DMS114 treated with DMSO at 0.1 percent for 48 hours (cell line): ENCODE results near the gene DTWD2.
"Not testable (repeated sequence)": the region's sequence is repeated elsewhere in the genome, so short reads cannot be mapped to it uniquely, and the experiment has no call there.

Source experiments
- DNase-seq: peaks from one replicate; lab custom pipeline; 2025; ENCODE audit not compliant: unreplicated experiment; lab: John Stamatoyannopoulos, UW

The DTWD2 gene

GRCh38 chr5:118952992-118953651, 35.2 kb downstream of the DTWD2 start:
- DNase-seq, result no peak

DNA sequence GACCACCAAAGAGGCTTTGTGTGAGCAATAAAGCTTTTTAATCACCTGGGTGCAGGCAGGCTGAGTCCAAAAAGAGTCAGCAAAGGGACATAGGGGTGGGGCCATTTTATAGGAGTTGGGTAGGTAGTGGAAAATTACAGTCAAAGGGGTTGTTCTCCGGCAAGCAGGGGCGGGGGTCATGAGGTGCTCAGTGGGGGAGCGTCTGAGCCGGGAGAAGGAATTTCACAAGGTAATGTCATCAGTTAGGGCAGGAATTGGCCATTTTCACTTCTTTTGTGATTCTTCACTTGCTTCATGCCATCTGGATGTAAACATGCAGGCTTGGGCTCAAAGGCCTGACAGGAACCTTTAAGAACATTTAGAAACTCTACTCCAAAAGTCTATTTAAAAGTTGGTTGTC, 36.0 kb downstream of the DTWD2 start:
- not testable (repeated sequence) for DNase-seq

- DNase-seq, result not testable (repeated sequence)
Observed at GRCh38 chr5:118950354-118950753, 38.0 kb downstream of the DTWD2 start.

- DNase-seq, result no peak
Observed at GRCh38 chr5:118946138-118946800, 42.1 kb downstream of the DTWD2 start.

- DNase-seq, result no peak
Observed at GRCh38 chr5:118937393-118938061, 50.8 kb downstream of the DTWD2 start.

DNA sequence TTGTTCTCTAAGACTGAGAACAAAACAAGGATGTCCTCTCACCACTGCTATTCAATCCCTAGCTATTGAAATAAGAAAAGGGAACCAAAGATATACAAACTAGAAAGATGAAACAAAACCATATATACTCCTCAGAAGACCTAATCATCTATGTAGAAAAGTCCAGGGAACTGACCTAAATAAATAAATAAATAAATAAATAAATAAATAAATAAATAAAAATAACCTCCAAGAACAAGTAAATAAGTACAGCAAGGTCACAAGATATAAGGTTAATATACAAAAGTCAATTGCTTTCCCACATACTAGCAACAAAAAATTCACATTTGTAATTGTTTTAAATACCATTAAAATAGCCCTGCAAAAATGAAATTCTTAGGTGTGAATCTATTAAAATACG, 54.6 kb downstream of the DTWD2 start:
- no peak for DNase-seq

DNA sequence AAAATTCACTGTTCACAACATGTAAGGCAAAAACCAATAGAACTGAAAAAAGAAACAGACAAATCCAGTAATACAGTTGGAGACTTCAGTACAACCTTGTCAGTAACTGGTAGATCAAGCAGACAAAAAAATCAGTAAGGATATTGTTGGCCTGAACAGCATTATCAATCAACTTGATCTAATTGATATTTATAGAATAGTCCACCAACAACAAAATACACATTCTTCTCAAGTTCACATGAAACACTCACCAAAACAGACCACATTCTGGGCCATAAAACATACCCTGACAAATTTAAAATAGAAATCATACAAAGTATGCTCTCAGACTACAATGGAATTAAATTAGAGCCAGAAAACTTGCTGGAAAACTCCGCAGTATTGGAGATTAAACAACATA, 56.8 kb downstream of the DTWD2 start:
- DNase-seq, result no peak

- no peak for DNase-seq
Observed at GRCh38 chr5:118924006-118924389, 64.3 kb downstream of the DTWD2 start.

GRCh38 chr5:118923295-118924005, 64.9 kb downstream of the DTWD2 start:
- no peak for DNase-seq

DNA sequence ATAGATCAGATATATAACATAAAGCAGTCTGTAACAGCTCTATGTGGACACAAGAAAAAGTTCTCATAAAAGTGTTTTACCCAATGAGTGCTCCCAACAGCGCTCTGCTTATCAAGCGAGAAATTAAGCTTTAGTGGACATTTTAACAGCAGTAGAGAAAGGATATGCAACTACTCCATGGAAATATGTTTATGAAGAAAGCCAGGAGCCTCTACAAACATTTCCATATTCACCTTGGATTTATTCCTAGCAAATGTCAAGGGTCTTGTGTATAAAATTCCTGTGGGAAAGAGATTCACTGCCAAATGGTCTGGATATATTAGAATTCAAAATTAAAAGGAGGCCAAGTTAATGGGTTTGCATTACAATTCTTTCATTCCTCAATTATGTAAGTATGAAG, 66.5 kb downstream of the DTWD2 start:
- DNase-seq, result no peak

DNA sequence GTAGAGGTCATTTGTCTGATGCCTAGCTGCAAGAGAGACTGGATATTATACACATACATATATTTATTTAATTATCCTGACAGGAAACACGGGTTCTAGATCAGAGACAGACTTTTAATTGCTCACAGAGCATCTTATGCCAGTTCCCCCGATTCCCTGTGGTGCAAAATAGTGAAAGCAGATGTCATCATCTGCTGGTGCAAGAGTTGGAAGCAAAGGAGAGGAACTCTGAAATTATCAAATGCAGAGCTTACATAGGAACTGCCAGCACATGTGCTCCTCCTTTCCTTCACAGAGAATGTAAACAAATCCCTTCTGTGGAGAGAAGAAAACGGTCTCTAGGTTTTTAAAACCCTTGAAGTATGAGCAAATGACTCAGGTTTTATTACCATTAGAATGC, 69.3 kb downstream of the DTWD2 start:
- no peak for DNase-seq

GRCh38 chr5:118918232-118918631, 70.1 kb downstream of the DTWD2 start:
- no peak for DNase-seq

DNA sequence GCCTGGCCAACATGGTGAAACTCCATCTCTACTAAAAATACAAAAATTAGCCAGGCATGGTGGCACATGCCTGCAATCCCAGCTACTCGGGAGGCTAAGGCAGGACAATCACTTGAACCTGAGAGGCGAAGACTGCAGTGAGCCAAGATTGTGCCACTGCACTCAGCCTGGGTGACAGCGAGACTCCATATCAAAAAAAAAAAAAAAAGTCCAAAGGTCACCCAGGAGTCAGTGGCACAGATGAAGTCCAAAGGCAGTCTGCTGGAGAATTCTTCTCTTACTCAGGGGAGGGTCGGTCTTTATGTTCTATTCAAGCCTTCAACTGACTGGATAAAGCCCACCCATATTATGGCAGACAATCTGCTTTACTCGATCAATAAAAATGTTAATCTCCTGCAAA, 80.8 kb downstream of the DTWD2 start:
- DNase-seq, result not testable (repeated sequence)

- no peak for DNase-seq
Observed at GRCh38 chr5:118906947-118907346, 81.4 kb downstream of the DTWD2 start.

DNA sequence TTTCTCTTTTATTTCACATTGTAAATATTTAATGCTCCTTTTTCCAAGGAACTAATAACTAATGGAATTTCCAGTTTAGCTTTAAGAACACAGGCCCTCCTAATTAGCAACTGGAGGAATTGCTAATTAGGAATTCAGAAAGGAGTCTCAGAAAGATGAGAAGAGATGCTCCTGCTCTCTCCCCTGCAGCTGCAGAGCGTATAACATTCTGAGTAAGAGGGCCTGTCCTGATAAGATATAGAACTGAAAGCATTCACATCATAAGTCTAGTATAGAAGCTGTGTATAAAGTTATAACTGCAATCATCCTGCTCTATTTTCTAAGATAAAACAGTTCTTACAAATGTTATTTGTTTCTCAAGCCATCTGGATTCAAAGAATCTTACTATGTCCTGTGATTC, 83.2 kb downstream of the DTWD2 start:
- DNase-seq, result no peak

DNA sequence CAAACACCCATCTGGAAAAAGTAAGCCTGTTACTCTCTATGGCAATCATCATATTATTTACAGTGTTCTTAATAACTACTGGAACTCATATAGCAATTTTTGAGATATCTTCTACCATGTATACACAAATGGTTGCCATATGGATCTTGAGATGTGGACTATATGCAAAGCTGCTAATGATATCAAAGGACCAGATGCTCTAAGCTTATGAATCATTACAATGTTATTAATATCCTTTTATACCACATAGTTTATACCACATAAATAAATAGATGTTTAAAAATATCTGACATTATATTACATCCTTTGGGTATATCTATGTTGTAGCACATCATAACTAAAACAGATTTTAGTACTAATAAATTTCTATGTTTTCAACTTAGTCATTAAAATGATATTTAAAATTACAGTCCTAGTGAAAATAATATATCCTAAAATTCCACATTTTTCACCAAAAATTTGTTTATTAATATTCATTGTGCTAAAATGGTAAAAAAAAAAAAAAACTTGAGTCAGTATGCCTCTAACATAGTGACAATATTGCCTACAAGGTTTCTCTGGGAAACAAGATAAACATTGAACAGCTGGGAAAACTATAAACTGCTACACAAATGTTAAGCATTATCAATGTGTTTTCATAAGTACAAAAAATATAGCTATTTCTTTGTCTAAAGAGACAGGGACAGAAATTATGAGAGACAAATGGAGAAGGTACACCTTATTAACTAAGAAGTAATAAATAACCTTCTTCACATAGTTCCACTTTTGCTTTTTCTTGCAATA, 85.5 kb downstream of the DTWD2 start:
- no peak for DNase-seq

DNA sequence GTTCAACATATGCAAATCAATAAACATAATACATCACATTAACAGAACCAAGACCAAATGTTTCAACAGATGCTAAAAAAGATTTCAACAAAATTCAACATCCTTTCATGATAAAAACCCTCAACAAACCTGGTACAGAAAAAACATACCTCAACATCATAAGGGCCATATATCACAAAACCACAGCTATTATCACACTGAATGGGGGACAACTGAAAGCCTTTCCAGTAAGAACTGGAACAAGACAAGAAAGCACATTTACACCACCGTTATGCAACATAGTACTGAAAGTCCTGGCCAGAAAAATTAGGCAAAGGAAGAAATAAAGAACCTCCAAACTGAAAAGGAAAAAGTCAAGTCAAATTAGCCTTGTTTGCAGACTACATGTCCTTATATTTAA, 93.6 kb downstream of the DTWD2 start:
- no peak for DNase-seq

DNA sequence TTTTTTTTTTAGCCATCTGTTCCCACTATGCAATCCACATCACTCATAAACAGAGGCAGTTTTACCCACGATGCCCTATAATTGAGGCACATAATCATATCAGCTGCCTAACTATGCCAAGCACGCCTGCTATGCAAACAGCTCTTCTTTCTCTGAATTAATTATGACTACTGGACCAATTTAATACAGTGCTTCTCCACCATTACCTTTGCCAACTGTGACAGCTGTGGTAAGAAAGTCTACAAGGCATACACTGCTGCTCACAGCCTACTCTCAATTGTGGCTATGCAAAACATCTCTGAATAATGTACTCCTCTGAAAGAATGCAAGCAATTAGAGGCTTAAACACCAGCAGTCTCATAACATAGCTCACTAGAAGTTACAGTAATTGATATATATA, 97.1 kb downstream of the DTWD2 start:
- DNase-seq, result no peak

DNA sequence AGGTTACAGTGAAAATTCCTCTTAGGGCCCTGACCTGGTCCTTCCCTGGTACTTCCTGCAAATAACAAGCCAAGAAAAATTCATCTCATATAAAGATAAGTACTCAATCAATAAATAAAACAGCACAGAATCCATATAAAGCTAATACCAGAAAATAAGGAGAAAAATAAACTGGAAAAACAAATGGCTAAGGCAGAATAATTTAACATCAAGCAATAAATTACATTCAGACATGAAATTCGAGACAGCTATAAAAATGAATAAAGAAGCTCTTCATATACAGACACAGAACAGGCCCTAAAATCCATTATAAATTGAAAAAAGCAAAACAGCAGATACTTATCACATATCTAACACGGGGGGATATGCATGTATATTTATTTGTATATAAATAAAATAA, 99.2 kb downstream of the DTWD2 start:
- DNase-seq, result no peak

- DNase-seq, result no peak
Observed at GRCh38 chr5:118888556-118888955, 99.8 kb downstream of the DTWD2 start.

DNA sequence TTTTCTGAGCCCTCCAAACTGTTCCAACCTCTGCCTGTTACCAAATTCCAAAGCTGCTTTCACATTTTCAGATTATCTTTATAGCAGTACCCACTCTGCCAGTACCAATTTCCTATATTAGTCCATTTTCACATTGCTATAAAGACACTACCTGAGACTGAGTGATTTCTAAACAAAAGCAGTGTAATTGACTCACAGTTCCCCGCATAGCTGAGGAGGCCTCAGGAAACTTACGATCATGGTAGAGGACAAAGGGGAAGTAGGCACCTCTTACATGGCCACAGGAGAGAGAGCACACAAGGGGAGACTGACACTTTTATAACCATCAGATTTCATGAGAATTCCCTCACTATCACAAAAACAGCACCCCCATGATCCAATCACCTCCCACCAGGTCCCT, 105.0 kb downstream of the DTWD2 start:
- DNase-seq, result no peak
